Posterior vena cava (tissue), 2 donors: ENCODE data around the gene MAP7D3. TPM values are rescaled to one million over a fixed set of nuclear protein-coding genes. Genes with fewer than 3 reads are reported as not detected.
"Not testable (repeated sequence)": the region's sequence is repeated elsewhere in the genome, so short reads cannot be mapped to it uniquely, and the experiment has no call there.

Experiments used
- DNase-seq: peaks from one replicate; pipeline ENCODE4 v3.0.0-alpha.2; 2020; ENCODE audit warnings: low spot score
- intact Hi-C, 2 donors: fragments of 100-400 bp; cut with DNase I; formaldehyde crosslinking; loops; one replicate each; pipeline versions ENCODE4 v1.14.1 to v1.14.2; 2022 to 2023
- total RNA-seq, 2 donors: library from RNA; stranded (reverse); fragmentation: NEBNext Ultra II Directional; extraction: Animal tissue kit (Norgen Biotek cat#: 25700); gene quantifications; one replicate each; pipeline ENCODE4 v1.2.1, GENCODE V29; 2021
- donor health status: DM: yes; HTN: yes; CAD: no.
- donor health status: DM: yes; HTN: yes; CAD: no.

MAP7D3 gene
- total RNA-seq, 2 donors from 2014 or later, result 23.1 to 30.3 TPM

GRCh38 chrX:136256026-136256425 lies 4.8 kb upstream of the MAP7D3 start:
- no peak for DNase-seq
- intact Hi-C loops, result no loop called here

GRCh38 chrX:136255541-136255940 lies 4.3 kb upstream of the MAP7D3 start:
- intact Hi-C loops, result no loop called here
- no peak for DNase-seq

- intact Hi-C loops, result no loop called here
- no peak for DNase-seq
Observed at GRCh38 chrX:136250191-136251040, 784 bp downstream of the MAP7D3 start.

- DNase-seq, result no peak
- intact Hi-C loops, result loop anchor here in 1 of 2 donors (10.0 kb wide), 1 partner anchor 221 kb away; no protein-coding TSS in a partner anchor
Observed at GRCh38 chrX:136246201-136246600, 5.0 kb downstream of the MAP7D3 start.

- intact Hi-C loops, DNase-seq: not testable (repeated sequence)
Observed at GRCh38 chrX:136237849-136238248, 13.4 kb downstream of the MAP7D3 start.

GRCh38 chrX:136237074-136237473 lies 14.1 kb downstream of the MAP7D3 start:
- intact Hi-C loops, result no loop called here
- no peak for DNase-seq

GRCh38 chrX:136228839-136229207 lies 22.4 kb downstream of the MAP7D3 start:
- no peak for DNase-seq
- intact Hi-C loops, result no loop called here

- intact Hi-C loops, result no loop called here
- no peak for DNase-seq
Observed at GRCh38 chrX:136227948-136228838, 23.0 kb downstream of the MAP7D3 start.

- intact Hi-C loops, result no loop called here
- DNase-seq, result no peak
Observed at GRCh38 chrX:136227074-136227473, 24.1 kb downstream of the MAP7D3 start.

- intact Hi-C loops, result no loop called here
- no peak for DNase-seq
Observed at GRCh38 chrX:136221851-136222513, 29.2 kb downstream of the MAP7D3 start.

GRCh38 chrX:136220951-136221350 lies 30.2 kb downstream of the MAP7D3 start:
- DNase-seq, result no peak
- intact Hi-C loops, result no loop called here

GRCh38 chrX:136220540-136220939 lies 30.7 kb downstream of the MAP7D3 start:
- DNase-seq, result no peak
- intact Hi-C loops, result no loop called here

GRCh38 chrX:136219893-136220292 lies 31.3 kb downstream of the MAP7D3 start:
- DNase-seq, result no peak
- intact Hi-C loops, result no loop called here

- intact Hi-C loops, result no loop called here
- no peak for DNase-seq
Observed at GRCh38 chrX:136215559-136215958, 35.6 kb downstream of the MAP7D3 start.

GRCh38 chrX:136214551-136214950 lies 36.6 kb downstream of the MAP7D3 start:
- intact Hi-C loops, result no loop called here

GRCh38 chrX:136212557-136213111 lies 38.6 kb downstream of the MAP7D3 start:
- intact Hi-C loops, result no loop called here
- no peak for DNase-seq

More at GRCh38 chrX:136214551-136214950, 36.6 kb downstream of the MAP7D3 start:
- no peak for DNase-seq

GRCh38 chrX:136211766-136212556 lies 39.2 kb downstream of the MAP7D3 start:
- intact Hi-C loops, result no loop called here
- DNase-seq, result no peak

- DNase-seq, result no peak
- intact Hi-C loops, result no loop called here
Observed at GRCh38 chrX:136210806-136211205, 40.4 kb downstream of the MAP7D3 start.

- DNase-seq, result no peak
- intact Hi-C loops, result no loop called here
Observed at GRCh38 chrX:136210243-136210642, 41.0 kb downstream of the MAP7D3 start.
